ENCODE measurements around the gene RCSD1.
"Not testable (repeated sequence)": the region's sequence is repeated elsewhere in the genome, so short reads cannot be mapped to it uniquely, and the experiment has no call there.

The RCSD1 gene

GRCh38 chr1:167739752-167740151 is 109.7 kb downstream of the RCSD1 start:
- H3K4me3 ChIP-seq (ENCODE audit: low read depth, low read length), result no peak overlapping the region
- TF ChIP-seq CTCF (IDR thresholded peaks at IDR 0.05; ENCODE audit: borderline replicate concordance, insufficient read depth, low read depth, low read length), result no peak

GRCh38 chr1:167741103-167741502 is 111.1 kb downstream of the RCSD1 start:
- not testable (repeated sequence) for H3K4me3 ChIP-seq (ENCODE audit: low read depth, low read length)

GRCh38 chr1:167742392-167743057 is 112.5 kb downstream of the RCSD1 start:
- not testable (repeated sequence) for H3K4me3 ChIP-seq (ENCODE audit: low read depth, low read length)

- no peak for TF ChIP-seq CTCF (IDR thresholded peaks at IDR 0.05; ENCODE audit: borderline replicate concordance, insufficient read depth, low read depth, low read length)
- H3K4me3 ChIP-seq (ENCODE audit: low read depth, low read length), result no peak overlapping the region
Measured at GRCh38 chr1:167744901-167745300, 114.9 kb downstream of the RCSD1 start.

- H3K4me3 ChIP-seq (ENCODE audit: low read depth, low read length), result no peak overlapping the region
- TF ChIP-seq CTCF (IDR thresholded peaks at IDR 0.05; ENCODE audit: borderline replicate concordance, insufficient read depth, low read depth, low read length), result no peak
Measured at GRCh38 chr1:167746013-167746672, 116.1 kb downstream of the RCSD1 start.

GRCh38 chr1:167746988-167747655 is 117.1 kb downstream of the RCSD1 start:
- H3K4me3 ChIP-seq (ENCODE audit: low read depth, low read length), result no peak overlapping the region
- no peak for TF ChIP-seq CTCF (IDR thresholded peaks at IDR 0.05; ENCODE audit: borderline replicate concordance, insufficient read depth, low read depth, low read length)

GRCh38 chr1:167747988-167748387 is 118.0 kb downstream of the RCSD1 start:
- TF ChIP-seq CTCF (IDR thresholded peaks at IDR 0.05; ENCODE audit: borderline replicate concordance, insufficient read depth, low read depth, low read length), result no peak
- H3K4me3 ChIP-seq (ENCODE audit: low read depth, low read length), result no peak overlapping the region

GRCh38 chr1:167748906-167749305 is 118.9 kb downstream of the RCSD1 start:
- H3K4me3 ChIP-seq (ENCODE audit: low read depth, low read length), result no peak overlapping the region
- TF ChIP-seq CTCF (IDR thresholded peaks at IDR 0.05; ENCODE audit: borderline replicate concordance, insufficient read depth, low read depth, low read length), result no peak
